ENCODE results near the gene ANGPTL8. TPM values are rescaled to one million over a fixed set of nuclear protein-coding genes. Genes with fewer than 3 reads are reported as not detected.

ANGPTL8 gene
- total RNA-seq, 2 experiments from 2014 or later = not detected

GRCh38 chr19:11199517-11199916, 39.9 kb upstream of the ANGPTL8 start:
- Histone ChIP-seq H3K9me3 (ENCODE audit: control insufficient read depth in 1 of 2, insufficient read depth in 1 of 2, low read length in 2 of 2) (peaks cover 0 to 3% of the 10 kb centered on the region in 2 experiments), H3K4me1 (ENCODE audit: insufficient read depth, low read length) (peaks cover 22% of the 10 kb centered on the region), H3K4me3 (ENCODE audit: low read length) (no peak overlapping the region), H3K36me3 (ENCODE audit: insufficient read depth, low read length) (no peaks in the 10 kb centered on the region), H3K27me3 (ENCODE audit: control insufficient read depth in 1 of 2, insufficient read depth in 2 of 2, low read length in 2 of 2) (peaks cover 11% of the 10 kb centered on the region in 2 experiments), H3K27ac (ENCODE audit: low read depth in 1 of 2, low read length in 2 of 2) (no peak overlapping the region)
- POLR2A ChIA-PET = no interaction called here
- no peak overlapping the region for H3K27ac Mint-ChIP-seq
- DNase-seq (no peak), ATAC-seq (ENCODE audit: poor library complexity) (no peak)
- H3K9me3 Mint-ChIP-seq = no peaks in the 10 kb centered on the region
- CTCF ChIA-PET = no interaction called here
- peaks cover 34% of the 10 kb centered on the region for H3K27me3 Mint-ChIP-seq
- H3K4me1 Mint-ChIP-seq (ENCODE audit: low read depth) = peaks cover 8% of the 10 kb centered on the region
- no peaks in the 10 kb centered on the region for H3K36me3 Mint-ChIP-seq (ENCODE audit: low read depth)
- TF ChIP-seq CTCF (IDR thresholded peaks at IDR 0.05) = no peak
- no peak overlapping the region for H3K4me3 Mint-ChIP-seq
- intact Hi-C loops (cut with DNase I, micrococcal nuclease) = loop anchor here in 1 of 2 experiments (5.0 kb wide), 1 partner anchor 42 kb away; the partner anchor contains the start of gene SPC24

- POLR2A ChIA-PET = no interaction called here
Observed at GRCh38 chr19:11200015-11200574, 39.3 kb upstream of the ANGPTL8 start.

GRCh38 chr19:11200931-11201330, 38.5 kb upstream of the ANGPTL8 start:
- Mint-ChIP-seq H3K27ac (no peak overlapping the region), H3K27me3 (peaks cover 34% of the 10 kb centered on the region), H3K4me3 (no peak overlapping the region), H3K4me1 (ENCODE audit: low read depth) (no peaks in the 10 kb centered on the region), H3K36me3 (ENCODE audit: low read depth) (no peaks in the 10 kb centered on the region), H3K9me3 (no peaks in the 10 kb centered on the region)
- no peak for DNase-seq
- no peaks in the 10 kb centered on the region for H3K9me3 ChIP-seq (ENCODE audit: control insufficient read depth in 1 of 2, insufficient read depth in 1 of 2, low read length in 2 of 2)
- no peak overlapping the region for H3K27ac ChIP-seq (ENCODE audit: low read depth in 1 of 2, low read length in 2 of 2)
- H3K4me1 ChIP-seq (ENCODE audit: insufficient read depth, low read length) = peaks cover 12% of the 10 kb centered on the region
- no peaks in the 10 kb centered on the region for H3K36me3 ChIP-seq (ENCODE audit: insufficient read depth, low read length)
- ChIA-PET CTCF (no interaction called here), POLR2A (no interaction called here)
- TF ChIP-seq CTCF (IDR thresholded peaks at IDR 0.05) = no peak
- H3K4me3 ChIP-seq (ENCODE audit: low read length) = no peak overlapping the region
- ATAC-seq (ENCODE audit: poor library complexity) = no peak
- peaks cover 11% of the 10 kb centered on the region in 2 experiments for H3K27me3 ChIP-seq (ENCODE audit: control insufficient read depth in 1 of 2, insufficient read depth in 2 of 2, low read length in 2 of 2)
- intact Hi-C loops (cut with DNase I, micrococcal nuclease) = no loop called here

More at GRCh38 chr19:11200015-11200574, 39.3 kb upstream of the ANGPTL8 start:
- H3K27ac ChIP-seq (ENCODE audit: low read depth in 1 of 2, low read length in 2 of 2) = no peak overlapping the region
- H3K27me3 ChIP-seq (ENCODE audit: control insufficient read depth in 1 of 2, insufficient read depth in 2 of 2, low read length in 2 of 2) = peaks cover 11% of the 10 kb centered on the region in 2 experiments
- H3K4me1 ChIP-seq (ENCODE audit: insufficient read depth, low read length) = peaks cover 17% of the 10 kb centered on the region
- peaks cover 0 to 3% of the 10 kb centered on the region in 2 experiments for H3K9me3 ChIP-seq (ENCODE audit: control insufficient read depth in 1 of 2, insufficient read depth in 1 of 2, low read length in 2 of 2)
- DNase-seq (no peak), ATAC-seq (ENCODE audit: poor library complexity) (no peak)
- CTCF ChIA-PET = no interaction called here
- intact Hi-C loops (cut with DNase I, micrococcal nuclease) = no loop called here
- H3K4me3 ChIP-seq (ENCODE audit: low read length) = no peak overlapping the region
- TF ChIP-seq CTCF (IDR thresholded peaks at IDR 0.05) = no peak
- H3K36me3 ChIP-seq (ENCODE audit: insufficient read depth, low read length) = no peaks in the 10 kb centered on the region
- Mint-ChIP-seq H3K36me3 (ENCODE audit: low read depth) (no peaks in the 10 kb centered on the region), H3K9me3 (no peaks in the 10 kb centered on the region), H3K27ac (no peak overlapping the region), H3K4me1 (ENCODE audit: low read depth) (peaks cover 7% of the 10 kb centered on the region), H3K4me3 (no peak overlapping the region), H3K27me3 (peaks cover 39% of the 10 kb centered on the region)

Measured in CD4-positive, alpha-beta T cell (primary cell).